Measurements from ENCODE around the gene GTF3C6.
"Not testable (repeated sequence)": the region's sequence is repeated elsewhere in the genome, so short reads cannot be mapped to it uniquely, and the experiment has no call there.

The GTF3C6 gene
- total RNA-seq = 10.9 to 32.3 reads per million in 2 donors

- DNase-seq = peak; percentile 90
These were observed at the start of gene GTF3C6 for GRCh38 chr6:110958329-110959192. Gene GTF3C6, plus strand, starts transcription at chr6:110958706. Its CDS starts 64 bp downstream, at chr6:110958770.

- DNase-seq = no peak
These were observed 27.7 kb upstream of the GTF3C6 start for GRCh38 chr6:110930781-110931180.

- DNase-seq = no peak
These were observed 24.6 kb upstream of the GTF3C6 start for GRCh38 chr6:110933912-110934311.

GRCh38 chr6:110934381-110934898 is 24.1 kb upstream of the GTF3C6 start:
- no peak for DNase-seq

GRCh38 chr6:110935171-110935570 is 23.3 kb upstream of the GTF3C6 start:
- DNase-seq = no peak

GRCh38 chr6:110938171-110938570 is 20.3 kb upstream of the GTF3C6 start:
- DNase-seq = no peak

- DNase-seq = no peak
These were observed 18.9 kb upstream of the GTF3C6 start for GRCh38 chr6:110939429-110940200.

GRCh38 chr6:110944681-110945151 is 13.8 kb upstream of the GTF3C6 start:
- DNase-seq = no peak

GRCh38 chr6:110946498-110946897 is 12.0 kb upstream of the GTF3C6 start:
- DNase-seq = no peak

- DNase-seq = no peak
These were observed 8.7 kb upstream of the GTF3C6 start for GRCh38 chr6:110949679-110950285.

GRCh38 chr6:110950440-110950839 is 8.1 kb upstream of the GTF3C6 start:
- no peak for DNase-seq

GRCh38 chr6:110951008-110951407 is 7.5 kb upstream of the GTF3C6 start:
- no peak for DNase-seq

GRCh38 chr6:110951986-110952794 is 6.3 kb upstream of the GTF3C6 start:
- DNase-seq = no peak

- no peak for DNase-seq
These were observed 4.7 kb upstream of the GTF3C6 start for GRCh38 chr6:110953633-110954303.

GRCh38 chr6:110960014-110960390 is 1.5 kb downstream of the GTF3C6 start:
- DNase-seq = no peak

GRCh38 chr6:110962636-110963035 is 4.1 kb downstream of the GTF3C6 start:
- not testable (repeated sequence) for DNase-seq

- DNase-seq = no peak
These were observed 7.2 kb downstream of the GTF3C6 start for GRCh38 chr6:110965629-110966229.

GRCh38 chr6:110968661-110969060 is 10.2 kb downstream of the GTF3C6 start:
- DNase-seq = not testable (repeated sequence)

GRCh38 chr6:110971468-110971867 is 13.0 kb downstream of the GTF3C6 start:
- no peak for DNase-seq

GRCh38 chr6:110976575-110976974 is 18.1 kb downstream of the GTF3C6 start:
- no peak for DNase-seq

- no peak for DNase-seq
These were observed 21.1 kb downstream of the GTF3C6 start for GRCh38 chr6:110979565-110980101.

All from T-helper 9 cell (primary cell).